ENCODE measurements around the gene DAP3. TPM values are rescaled to one million over a fixed set of nuclear protein-coding genes. Genes with fewer than 3 reads are reported as not detected.
"Not testable (repeated sequence)": the region's sequence is repeated elsewhere in the genome, so short reads cannot be mapped to it uniquely, and the experiment has no call there.

DAP3 gene
- total RNA-seq, 4 donors from 2014 or later = 73.5 to 131 (median 87.9) TPM

DNA sequence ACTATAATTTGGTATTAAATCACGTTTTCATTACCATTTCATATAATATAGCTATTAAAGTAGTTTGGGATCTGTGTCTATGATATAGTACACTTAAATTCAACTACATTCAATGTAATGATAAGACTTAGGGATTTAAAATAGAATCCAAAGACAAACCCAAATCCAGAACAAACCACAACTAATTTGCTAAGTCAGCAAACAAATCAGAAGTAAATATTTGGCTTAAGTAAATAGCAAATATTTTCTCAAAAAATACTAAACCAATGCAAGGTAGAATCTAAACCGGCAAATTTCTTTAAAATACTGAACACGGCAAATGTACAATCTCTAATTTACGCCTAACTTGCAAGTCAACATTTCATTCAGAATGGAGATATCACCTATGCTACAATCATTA, 17.1 kb upstream of the DAP3 start:
- peaks cover 87 to 100% (median 95%) of the 10 kb centered on the region in 4 donors for H3K36me3 ChIP-seq
- WGBS = 90% methylated on average over 4 of the region's 4 CpGs
- H3K4me3 ChIP-seq = no peak overlapping the region
- no peak for DNase-seq (ENCODE audit: extremely low spot score)
- intact Hi-C loops (cut with DNase I) = no loop called here
- H3K4me1 ChIP-seq = no peaks in the 10 kb centered on the region
- no peak for TF ChIP-seq EP300 (IDR thresholded peaks at IDR 0.05)
- no peak for TF ChIP-seq POLR2AphosphoS5 (IDR thresholded peaks at IDR 0.05)
- H3K27me3 ChIP-seq = no peaks in the 10 kb centered on the region
- H3K9me3 ChIP-seq = no peaks in the 10 kb centered on the region
- H3K27ac ChIP-seq (replicated peaks in 1 of 4) = no peak overlapping the region

DNA sequence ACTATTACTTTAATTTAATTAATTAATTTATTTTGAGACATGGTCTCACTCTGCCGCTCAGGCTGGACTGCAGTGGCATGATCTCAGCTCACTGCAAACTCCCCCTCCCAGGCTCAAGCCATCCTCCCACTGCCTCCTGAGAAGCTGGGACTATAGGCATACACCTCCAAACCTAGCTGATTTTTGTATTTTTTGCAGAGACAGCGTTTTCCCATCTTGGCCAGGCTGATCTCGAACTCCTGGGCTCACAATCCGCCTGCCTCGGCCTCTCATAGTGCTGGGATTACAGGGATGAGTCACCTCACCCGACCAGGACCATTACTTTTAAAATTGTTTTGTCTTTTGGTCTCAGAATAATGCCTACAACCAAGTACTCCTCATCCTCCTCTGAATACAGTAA, 15.9 kb upstream of the DAP3 start:
- H3K9me3 ChIP-seq = no peaks in the 10 kb centered on the region
- H3K27me3 ChIP-seq = no peaks in the 10 kb centered on the region
- no peak overlapping the region for H3K4me3 ChIP-seq
- 85% methylated on average over 6 of the region's 6 CpGs for WGBS
- no peaks in the 10 kb centered on the region for H3K4me1 ChIP-seq
- H3K36me3 ChIP-seq = peaks cover 78 to 100% (median 95%) of the 10 kb centered on the region in 4 donors
- no peak for DNase-seq (ENCODE audit: extremely low spot score)
- H3K27ac ChIP-seq (replicated peaks in 1 of 4) = no peak overlapping the region
- intact Hi-C loops (cut with DNase I) = no loop called here
- TF ChIP-seq EP300 (IDR thresholded peaks at IDR 0.05) = no peak
- no peak for TF ChIP-seq POLR2A (IDR thresholded peaks at IDR 0.05; ENCODE audit: low read depth)
- no peak for TF ChIP-seq POLR2AphosphoS5 (IDR thresholded peaks at IDR 0.05)
- TF ChIP-seq, protein P1, sequence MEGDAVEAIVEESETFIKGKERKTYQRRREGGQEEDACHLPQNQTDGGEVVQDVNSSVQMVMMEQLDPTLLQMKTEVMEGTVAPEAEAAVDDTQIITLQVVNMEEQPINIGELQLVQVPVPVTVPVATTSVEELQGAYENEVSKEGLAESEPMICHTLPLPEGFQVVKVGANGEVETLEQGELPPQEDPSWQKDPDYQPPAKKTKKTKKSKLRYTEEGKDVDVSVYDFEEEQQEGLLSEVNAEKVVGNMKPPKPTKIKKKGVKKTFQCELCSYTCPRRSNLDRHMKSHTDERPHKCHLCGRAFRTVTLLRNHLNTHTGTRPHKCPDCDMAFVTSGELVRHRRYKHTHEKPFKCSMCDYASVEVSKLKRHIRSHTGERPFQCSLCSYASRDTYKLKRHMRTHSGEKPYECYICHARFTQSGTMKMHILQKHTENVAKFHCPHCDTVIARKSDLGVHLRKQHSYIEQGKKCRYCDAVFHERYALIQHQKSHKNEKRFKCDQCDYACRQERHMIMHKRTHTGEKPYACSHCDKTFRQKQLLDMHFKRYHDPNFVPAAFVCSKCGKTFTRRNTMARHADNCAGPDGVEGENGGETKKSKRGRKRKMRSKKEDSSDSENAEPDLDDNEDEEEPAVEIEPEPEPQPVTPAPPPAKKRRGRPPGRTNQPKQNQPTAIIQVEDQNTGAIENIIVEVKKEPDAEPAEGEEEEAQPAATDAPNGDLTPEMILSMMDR (IDR thresholded peaks at IDR 0.05) = no peak

DNA sequence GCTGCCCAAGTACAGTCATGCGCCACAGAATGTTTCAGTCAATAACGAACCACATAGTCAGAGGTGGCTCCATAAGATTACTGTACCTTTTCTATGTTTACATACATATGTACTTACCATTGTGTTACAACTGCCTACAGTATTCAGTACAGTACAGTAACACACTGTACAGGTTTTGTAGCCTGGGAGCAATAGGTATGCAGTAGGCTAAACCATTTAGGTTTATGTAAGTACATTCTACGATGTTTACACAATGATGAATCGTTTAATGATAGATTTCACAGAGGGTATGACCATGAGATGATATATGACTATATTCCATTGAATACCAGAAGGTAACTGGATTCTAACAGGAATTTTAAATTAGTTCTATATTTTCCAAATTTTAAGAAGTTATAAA, 10.9 kb upstream of the DAP3 start:
- TF ChIP-seq, protein P1 (IDR thresholded peaks at IDR 0.05) = no peak
- TF ChIP-seq EP300 (IDR thresholded peaks at IDR 0.05) (no peak), POLR2A (IDR thresholded peaks at IDR 0.05; ENCODE audit: low read depth) (no peak), POLR2AphosphoS5 (IDR thresholded peaks at IDR 0.05) (no peak)
- intact Hi-C loops (cut with DNase I) = loop anchor here (2.0 kb wide), 1 partner anchor 51 kb away; no protein-coding TSS in a partner anchor

DNA sequence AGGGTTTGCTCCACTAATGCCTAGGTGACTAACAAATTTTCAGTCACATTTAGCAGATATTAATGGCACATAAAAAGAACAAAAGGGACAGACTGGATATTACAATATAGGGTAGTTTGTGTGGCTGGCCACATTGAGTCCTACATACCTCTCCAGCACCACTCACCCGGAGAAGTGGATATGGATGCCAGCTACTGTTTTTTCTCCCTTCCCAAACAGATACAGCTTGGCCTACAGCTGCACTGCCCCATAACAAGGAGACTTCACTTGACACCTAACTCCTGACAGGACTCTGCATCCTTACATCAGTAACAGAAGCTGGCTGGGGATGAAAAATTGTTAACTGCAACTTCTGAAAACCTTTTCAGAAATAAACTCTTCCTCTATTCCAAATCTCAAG, 9.9 kb upstream of the DAP3 start:
- peaks cover 19 to 37% (median 31%) of the 10 kb centered on the region in 4 donors for H3K4me1 ChIP-seq
- not testable (repeated sequence) for DNase-seq (ENCODE audit: extremely low spot score); H3K9me3 ChIP-seq; H3K27me3 ChIP-seq; H3K4me3 ChIP-seq; H3K27ac ChIP-seq (replicated peaks in 1 of 4)
- peaks cover 41 to 67% (median 61%) of the 10 kb centered on the region in 4 donors for H3K36me3 ChIP-seq
- WGBS = 86% methylated on average over 1 of the region's 1 CpG
- intact Hi-C loops (cut with DNase I) = loop anchor here (2.0 kb wide), 1 partner anchor 50 kb away; no protein-coding TSS in a partner anchor

More for the DNA sequence above, 10.9 kb upstream of the DAP3 start:
- Histone ChIP-seq H3K36me3 (peaks cover 48 to 76% (median 68%) of the 10 kb centered on the region in 4 donors), H3K27ac (replicated peaks in 1 of 4) (no peak overlapping the region), H3K4me1 (peaks cover 12 to 28% (median 21%) of the 10 kb centered on the region in 4 donors), H3K9me3 (no peaks in the 10 kb centered on the region), H3K27me3 (no peaks in the 10 kb centered on the region), H3K4me3 (no peak overlapping the region)
- WGBS = 80% methylated on average over 4 of the region's 4 CpGs
- DNase-seq (ENCODE audit: extremely low spot score) = no peak

DNA sequence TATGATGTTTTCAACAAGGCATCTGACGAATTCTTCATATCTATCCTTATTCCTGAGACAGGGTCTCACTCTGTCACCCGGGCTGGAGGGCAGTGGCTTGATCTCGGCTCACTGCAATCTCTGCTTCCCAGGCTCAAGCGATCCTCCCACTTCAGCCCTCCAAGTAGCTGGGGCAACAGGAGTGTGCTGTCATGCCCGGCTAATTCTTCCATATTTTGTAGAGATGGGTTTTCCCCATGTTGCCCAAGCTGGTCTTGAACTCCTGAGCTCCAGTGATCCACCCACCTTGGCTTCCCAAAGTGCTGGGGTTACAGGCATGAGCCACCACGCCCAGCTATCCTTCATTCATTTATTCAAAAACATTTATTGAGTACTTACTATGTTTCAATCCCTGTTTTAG, 8.4 kb upstream of the DAP3 start:
- WGBS = 90% methylated on average over 6 of the region's 6 CpGs

More for the DNA sequence above, 8.4 kb upstream of the DAP3 start:
- peaks cover 35 to 52% (median 46%) of the 10 kb centered on the region in 4 donors for H3K4me1 ChIP-seq
- no peak overlapping the region for H3K27ac ChIP-seq (replicated peaks in 1 of 4)
- intact Hi-C loops (cut with DNase I) = no loop called here
- H3K9me3 ChIP-seq = no peaks in the 10 kb centered on the region
- TF ChIP-seq EP300 (IDR thresholded peaks at IDR 0.05) (no peak), POLR2A (IDR thresholded peaks at IDR 0.05; ENCODE audit: low read depth) (no peak), POLR2AphosphoS5 (IDR thresholded peaks at IDR 0.05) (no peak)
- TF ChIP-seq, protein P1 (IDR thresholded peaks at IDR 0.05) = no peak
- H3K27me3 ChIP-seq = no peaks in the 10 kb centered on the region
- no peak for DNase-seq (ENCODE audit: extremely low spot score)
- no peak overlapping the region for H3K4me3 ChIP-seq
- peaks cover 26 to 51% (median 46%) of the 10 kb centered on the region in 4 donors for H3K36me3 ChIP-seq
